Esophagus muscularis mucosa (tissue), 4 donors: Measurements from ENCODE around the gene AURKA. TPM values are rescaled to one million over a fixed set of nuclear protein-coding genes. Genes with fewer than 3 reads are reported as not detected.
A peak's percentile ranks its signal among the peaks of the same experiment; 100 is the strongest.

Source experiments
- DNase-seq: peaks from one replicate; pipeline ENCODE4 v3.0.0-alpha.2; 2017; ENCODE audit errors: extremely low spot score
- H3K27ac ChIP-seq, 4 donors: fragments of 200-600 bp; sonication (generic); replicated peaks in 1 of 4; 1 replicate in 3 of 4; 2 replicates in 1 of 4; pipeline ENCODE4 v1.5.1; 2016 to 2019; ENCODE audit warnings: mild to moderate bottlenecking in 1 of 4
- H3K27me3 ChIP-seq, 4 donors: fragments of 200-600 bp; sonication (generic); one replicate each; pipeline versions ENCODE4 v1.5.1 to v1.6.0; 2016 to 2019
- H3K36me3 ChIP-seq, 4 donors: fragments of 200-600 bp; sonication (generic); one replicate each; pipeline ENCODE4 v1.5.1; 2016 to 2019
- H3K4me1 ChIP-seq, 4 donors: fragments of 200-600 bp; sonication (generic); one replicate each; pipeline ENCODE4 v1.5.1; 2016 to 2019
- H3K4me3 ChIP-seq, 4 donors: fragments of 200-600 bp; sonication (generic); 1 replicate in 2 of 4; 2 replicates in 2 of 4; pipeline ENCODE4 v1.5.1; 2016 to 2019; ENCODE audit warnings: mild to moderate bottlenecking in 4 of 4, moderate library complexity in 1 of 4
- H3K9me3 ChIP-seq, 4 donors: fragments of 200-600 bp; sonication (generic); 1 replicate in 3 of 4; 2 replicates in 1 of 4; pipeline ENCODE4 v1.5.1; 2016 to 2019
- CTCF ChIP-seq, 3 experiments: fragments of 200-600 bp in 2 of 3; fragments of 450-650 bp in 1 of 3; sonication (generic) in 2 of 3; IDR thresholded peaks; one replicate each; pipeline ENCODE4 v1.5.1; 2017 to 2019; ENCODE audit warnings: antibody characterized with exemption in 3 of 3, mild to moderate bottlenecking in 2 of 3, moderate library complexity in 1 of 3
- EP300 ChIP-seq: sonication (generic); formaldehyde crosslinking; IDR thresholded peaks from one replicate; pipeline ENCODE4 v1.6.1; 2017; ENCODE audit warnings: antibody characterized with exemption
- POLR2A ChIP-seq: fragments of 450-650 bp; IDR thresholded peaks from one replicate; pipeline ENCODE4 v1.6.1; 2017; ENCODE audit warnings: antibody characterized with exemption, moderate library complexity, mild to moderate bottlenecking, low read depth
- POLR2AphosphoS5 ChIP-seq, 2 donors: sonication (generic); formaldehyde crosslinking; IDR thresholded peaks; one replicate each; pipeline ENCODE4 v1.6.1; 2017; ENCODE audit warnings: antibody characterized with exemption in 2 of 2
- WGBS: methylation state at CpG from one replicate; pipeline ENCODE4 v1.1.5; 2018; 5-methylcytosine and 5-hydroxymethylcytosine counted together
- intact Hi-C: fragments of 100-400 bp; cut with DNase I; formaldehyde crosslinking; loops from one replicate; pipeline ENCODE4 v1.15.1; 2023
- total RNA-seq, 4 donors: library from RNA; depleted of rRNA; stranded (reverse); fragments of >200 nt; gene quantifications; one replicate each; pipeline versions ENCODE4 v1.1.0 to v1.2.1, GENCODE V29; 2016

The AURKA gene
- total RNA-seq, 4 donors from 2014 or later, result 0.66 to 2.1 (median 1.4) TPM

GRCh38 chr20:56437196-56437960 is 45.4 kb upstream of the AURKA start:
- TF ChIP-seq CTCF (IDR thresholded peaks at IDR 0.05) (no peak), POLR2A (no peak), POLR2AphosphoS5 (IDR thresholded peaks at IDR 0.05) (no peak), EP300 (no peak)
- WGBS, result 81% methylated on average over 13 of the region's 20 CpGs
- Histone ChIP-seq H3K36me3 (no peaks in the 10 kb centered on the region), H3K27me3 (no peaks in the 10 kb centered on the region), H3K4me1 (peaks cover 9 to 49% (median 36%) of the 10 kb centered on the region in 4 donors), H3K27ac (peak overlapping the region in 3 of 4 donors; percentile 16 to 66 (median 19)), H3K4me3 (no peak overlapping the region), H3K9me3 (no peaks in the 10 kb centered on the region)
- intact Hi-C loops, result no loop called here
- no peak for DNase-seq

GRCh38 chr20:56433880-56434255 is 41.9 kb upstream of the AURKA start:
- 30% methylated on average over 5 of the region's 6 CpGs for WGBS
- H3K27ac ChIP-seq, result peak overlapping the region; percentile 20 to 59 (median 51)
- intact Hi-C loops, result no loop called here
- no peak for DNase-seq
- TF ChIP-seq POLR2A (no peak), POLR2AphosphoS5 (IDR thresholded peaks at IDR 0.05) (peak; percentile 27 to 33)
- H3K9me3 ChIP-seq, result no peaks in the 10 kb centered on the region
- H3K4me1 ChIP-seq, result peaks cover 6 to 57% (median 43%) of the 10 kb centered on the region in 4 donors
- no peak overlapping the region for H3K4me3 ChIP-seq
- H3K27me3 ChIP-seq, result no peaks in the 10 kb centered on the region
- no peaks in the 10 kb centered on the region for H3K36me3 ChIP-seq

GRCh38 chr20:56433221-56433879 is 41.3 kb upstream of the AURKA start:
- Histone ChIP-seq H3K27ac (peak overlapping the region; percentile 20 to 59 (median 51)), H3K27me3 (no peaks in the 10 kb centered on the region), H3K4me1 (peaks cover 6 to 60% (median 45%) of the 10 kb centered on the region in 4 donors), H3K36me3 (no peaks in the 10 kb centered on the region), H3K4me3 (no peak overlapping the region), H3K9me3 (no peaks in the 10 kb centered on the region)
- TF ChIP-seq EP300 (no peak), POLR2A (no peak), CTCF (IDR thresholded peaks at IDR 0.05) (no peak), POLR2AphosphoS5 (IDR thresholded peaks at IDR 0.05) (no peak)
- 32% methylated on average over 3 of the region's 3 CpGs for WGBS
- DNase-seq, result no peak
- intact Hi-C loops, result no loop called here

- no peaks in the 10 kb centered on the region for H3K36me3 ChIP-seq
- 88% methylated on average over 3 of the region's 3 CpGs for WGBS
- H3K4me1 ChIP-seq, result peaks cover 6 to 52% (median 43%) of the 10 kb centered on the region in 4 donors
- DNase-seq, result no peak
- no peak overlapping the region for H3K4me3 ChIP-seq
- no peak for TF ChIP-seq EP300
- no peak for TF ChIP-seq POLR2A
- no peak for TF ChIP-seq CTCF (IDR thresholded peaks at IDR 0.05)
- H3K9me3 ChIP-seq, result no peaks in the 10 kb centered on the region
- intact Hi-C loops, result no loop called here
- no peak overlapping the region for H3K27ac ChIP-seq
- H3K27me3 ChIP-seq, result no peaks in the 10 kb centered on the region
Measured at GRCh38 chr20:56431471-56431870, 39.5 kb upstream of the AURKA start.

- 81% methylated on average over 1 of the region's 1 CpG for WGBS
- Histone ChIP-seq H3K9me3 (no peaks in the 10 kb centered on the region), H3K36me3 (no peaks in the 10 kb centered on the region), H3K27me3 (no peaks in the 10 kb centered on the region), H3K27ac (peak overlapping the region in 2 of 4 donors; percentile 14 to 46), H3K4me3 (no peak overlapping the region), H3K4me1 (peaks cover 6 to 52% (median 43%) of the 10 kb centered on the region in 4 donors)
- TF ChIP-seq CTCF (IDR thresholded peaks at IDR 0.05) (no peak), POLR2A (no peak), EP300 (no peak), POLR2AphosphoS5 (IDR thresholded peaks at IDR 0.05) (no peak)
- intact Hi-C loops, result no loop called here
- DNase-seq, result no peak
Measured at GRCh38 chr20:56430957-56431356, 38.9 kb upstream of the AURKA start.
